ENCODE measurements around the gene TAT.

- TF ChIP-seq CTCF (IDR thresholded peaks at IDR 0.05; ENCODE audit: insufficient read depth, low read depth, low read length) (no peak), EZH2 (IDR thresholded peaks at IDR 0.05; ENCODE audit: insufficient read depth, low read length) (no peak)
Observed at GRCh38 chr16:71600822-71601221, 23.9 kb upstream of the TAT start.

Data from astrocyte (in vitro differentiated cells and primary cell).